ENCODE data around the gene RIBC2. TPM values are rescaled to one million over a fixed set of nuclear protein-coding genes. Genes with fewer than 3 reads are reported as not detected.
A peak's percentile ranks its signal among the peaks of the same experiment; 100 is the strongest.
"Not testable (repeated sequence)": the region's sequence is repeated elsewhere in the genome, so short reads cannot be mapped to it uniquely, and the experiment has no call there.

Gene RIBC2
- total RNA-seq, 2 donors from 2014 or later: 6.7 to 9.7 TPM

GRCh38 chr22:45436871-45437517, 23.5 kb downstream of the RIBC2 start:
- H3K9me3 Mint-ChIP-seq; ATAC-seq; H3K36me3 Mint-ChIP-seq; DNase-seq (ENCODE audit: low spot score in 2 of 2); H3K27ac Mint-ChIP-seq: not testable (repeated sequence)

GRCh38 chr22:45438336-45438735, 24.8 kb downstream of the RIBC2 start:
- DNase-seq (ENCODE audit: low spot score in 2 of 2) (no peak), ATAC-seq (no peak)
- H3K36me3 Mint-ChIP-seq: no peaks in the 10 kb centered on the region
- H3K27ac Mint-ChIP-seq: no peak overlapping the region
- H3K9me3 Mint-ChIP-seq: no peaks in the 10 kb centered on the region

GRCh38 chr22:45440688-45441087, 27.2 kb downstream of the RIBC2 start:
- peak overlapping the region; percentile 10 to 17 for H3K27ac Mint-ChIP-seq
- not testable (repeated sequence) for H3K36me3 Mint-ChIP-seq; DNase-seq (ENCODE audit: low spot score in 2 of 2); H3K9me3 Mint-ChIP-seq
- ATAC-seq: peak in 1 of 2 donors; percentile 16

GRCh38 chr22:45441138-45441537, 27.6 kb downstream of the RIBC2 start:
- peak; percentile 76 to 87 for ATAC-seq

GRCh38 chr22:45442116-45442515, 28.6 kb downstream of the RIBC2 start:
- H3K9me3 Mint-ChIP-seq: no peaks in the 10 kb centered on the region
- no peak for DNase-seq (ENCODE audit: low spot score in 2 of 2)

More at GRCh38 chr22:45441138-45441537, 27.6 kb downstream of the RIBC2 start:
- peak in 1 of 2 donors; percentile 10 for DNase-seq (ENCODE audit: low spot score in 2 of 2)
- Mint-ChIP-seq H3K27ac (peak overlapping the region; percentile 10 to 18), H3K9me3 (no peaks in the 10 kb centered on the region), H3K36me3 (no peaks in the 10 kb centered on the region)

GRCh38 chr22:45444168-45444567, 30.7 kb downstream of the RIBC2 start:
- Mint-ChIP-seq H3K27ac (no peak overlapping the region), H3K9me3 (no peaks in the 10 kb centered on the region), H3K36me3 (no peaks in the 10 kb centered on the region)
- DNase-seq (ENCODE audit: low spot score in 2 of 2): no peak
- ATAC-seq: no peak

More at GRCh38 chr22:45442116-45442515, 28.6 kb downstream of the RIBC2 start:
- Mint-ChIP-seq H3K36me3 (no peaks in the 10 kb centered on the region), H3K27ac (no peak overlapping the region)
- no peak for ATAC-seq

GRCh38 chr22:45445031-45445710, 31.7 kb downstream of the RIBC2 start:
- ATAC-seq: no peak
- no peak for DNase-seq (ENCODE audit: low spot score in 2 of 2)
- no peaks in the 10 kb centered on the region for H3K9me3 Mint-ChIP-seq
- H3K27ac Mint-ChIP-seq: peak overlapping the region in 1 of 2 donors; percentile 40
- H3K36me3 Mint-ChIP-seq: no peaks in the 10 kb centered on the region

- H3K27ac Mint-ChIP-seq: peak overlapping the region in 1 of 2 donors; percentile 70
- ATAC-seq (no peak), DNase-seq (ENCODE audit: low spot score in 2 of 2) (no peak)
- H3K36me3 Mint-ChIP-seq: no peaks in the 10 kb centered on the region
- no peaks in the 10 kb centered on the region for H3K9me3 Mint-ChIP-seq
Measured at GRCh38 chr22:45446216-45446615, 32.7 kb downstream of the RIBC2 start.

GRCh38 chr22:45447596-45447995, 34.1 kb downstream of the RIBC2 start:
- H3K27ac Mint-ChIP-seq, H3K36me3 Mint-ChIP-seq, ATAC-seq: not testable (repeated sequence)

GRCh38 chr22:45448431-45448830, 34.9 kb downstream of the RIBC2 start:
- H3K36me3 Mint-ChIP-seq: no peaks in the 10 kb centered on the region
- no peak overlapping the region for H3K27ac Mint-ChIP-seq
- DNase-seq (ENCODE audit: low spot score in 2 of 2): no peak
- ATAC-seq: no peak
- no peaks in the 10 kb centered on the region for H3K9me3 Mint-ChIP-seq

More at GRCh38 chr22:45447596-45447995, 34.1 kb downstream of the RIBC2 start:
- not testable (repeated sequence) for DNase-seq (ENCODE audit: low spot score in 2 of 2); H3K9me3 Mint-ChIP-seq

GRCh38 chr22:45449442-45449841, 35.9 kb downstream of the RIBC2 start:
- H3K27ac Mint-ChIP-seq; H3K36me3 Mint-ChIP-seq; ATAC-seq; DNase-seq (ENCODE audit: low spot score in 2 of 2); H3K9me3 Mint-ChIP-seq: not testable (repeated sequence)

- H3K9me3 Mint-ChIP-seq: no peaks in the 10 kb centered on the region
- no peaks in the 10 kb centered on the region for H3K36me3 Mint-ChIP-seq
- DNase-seq (ENCODE audit: low spot score in 2 of 2): no peak
- no peak for ATAC-seq
- no peak overlapping the region for H3K27ac Mint-ChIP-seq
Measured at GRCh38 chr22:45450101-45450785, 36.8 kb downstream of the RIBC2 start.

GRCh38 chr22:45450921-45451651, 37.6 kb downstream of the RIBC2 start:
- ATAC-seq (no peak), DNase-seq (ENCODE audit: low spot score in 2 of 2) (no peak)
- Mint-ChIP-seq H3K27ac (no peak overlapping the region), H3K36me3 (no peaks in the 10 kb centered on the region), H3K9me3 (no peaks in the 10 kb centered on the region)

GRCh38 chr22:45451972-45452371, 38.5 kb downstream of the RIBC2 start:
- no peak for ATAC-seq
- DNase-seq (ENCODE audit: low spot score in 2 of 2): no peak
- no peak overlapping the region for H3K27ac Mint-ChIP-seq
- no peaks in the 10 kb centered on the region for H3K36me3 Mint-ChIP-seq
- H3K9me3 Mint-ChIP-seq: no peaks in the 10 kb centered on the region

- no peak for DNase-seq (ENCODE audit: low spot score in 2 of 2)
- Mint-ChIP-seq H3K27ac (no peak overlapping the region), H3K36me3 (no peaks in the 10 kb centered on the region), H3K9me3 (no peaks in the 10 kb centered on the region)
- ATAC-seq: no peak
Measured at GRCh38 chr22:45452565-45453379, 39.3 kb downstream of the RIBC2 start.

GRCh38 chr22:45453764-45454163, 40.3 kb downstream of the RIBC2 start:
- no peak overlapping the region for H3K27ac Mint-ChIP-seq
- ATAC-seq (no peak), DNase-seq (ENCODE audit: low spot score in 2 of 2) (no peak)
- no peaks in the 10 kb centered on the region for H3K36me3 Mint-ChIP-seq
- no peaks in the 10 kb centered on the region for H3K9me3 Mint-ChIP-seq

Measured in activated naive CD4-positive, alpha-beta T cell treated with anti-CD3 and anti-CD28 coated beads, Interleukin-2, amount 50 U/mL, for 72 hours (primary cell).